Measurements from ENCODE around the gene GALNT17.
"Not testable (repeated sequence)": the region's sequence is repeated elsewhere in the genome, so short reads cannot be mapped to it uniquely, and the experiment has no call there.

Gene GALNT17

GRCh38 chr7:71731740-71732139 lies 599.8 kb downstream of the GALNT17 start:
- H3K27me3 Mint-ChIP-seq (ENCODE audit: low read depth), result peaks cover 28% of the 10 kb centered on the region
- no peak overlapping the region for H3K27ac Mint-ChIP-seq
- TF ChIP-seq, protein P1, sequence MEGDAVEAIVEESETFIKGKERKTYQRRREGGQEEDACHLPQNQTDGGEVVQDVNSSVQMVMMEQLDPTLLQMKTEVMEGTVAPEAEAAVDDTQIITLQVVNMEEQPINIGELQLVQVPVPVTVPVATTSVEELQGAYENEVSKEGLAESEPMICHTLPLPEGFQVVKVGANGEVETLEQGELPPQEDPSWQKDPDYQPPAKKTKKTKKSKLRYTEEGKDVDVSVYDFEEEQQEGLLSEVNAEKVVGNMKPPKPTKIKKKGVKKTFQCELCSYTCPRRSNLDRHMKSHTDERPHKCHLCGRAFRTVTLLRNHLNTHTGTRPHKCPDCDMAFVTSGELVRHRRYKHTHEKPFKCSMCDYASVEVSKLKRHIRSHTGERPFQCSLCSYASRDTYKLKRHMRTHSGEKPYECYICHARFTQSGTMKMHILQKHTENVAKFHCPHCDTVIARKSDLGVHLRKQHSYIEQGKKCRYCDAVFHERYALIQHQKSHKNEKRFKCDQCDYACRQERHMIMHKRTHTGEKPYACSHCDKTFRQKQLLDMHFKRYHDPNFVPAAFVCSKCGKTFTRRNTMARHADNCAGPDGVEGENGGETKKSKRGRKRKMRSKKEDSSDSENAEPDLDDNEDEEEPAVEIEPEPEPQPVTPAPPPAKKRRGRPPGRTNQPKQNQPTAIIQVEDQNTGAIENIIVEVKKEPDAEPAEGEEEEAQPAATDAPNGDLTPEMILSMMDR (IDR thresholded peaks at IDR 0.05; ENCODE audit: unreplicated experiment in 3 of 3), result no peak
- H3K4me1 Mint-ChIP-seq, result no peaks in the 10 kb centered on the region
- peaks cover 14% of the 10 kb centered on the region for H3K9me3 Mint-ChIP-seq
- no peak overlapping the region for H3K4me3 Mint-ChIP-seq
- H3K36me3 Mint-ChIP-seq (ENCODE audit: low read depth), result no peaks in the 10 kb centered on the region

GRCh38 chr7:71733107-71733870 lies 601.3 kb downstream of the GALNT17 start:
- H3K4me3 Mint-ChIP-seq, result peak overlapping the region in 1 of 3 experiments; percentile 23
- H3K9me3 Mint-ChIP-seq, result peaks cover 11% of the 10 kb centered on the region
- H3K36me3 Mint-ChIP-seq (ENCODE audit: low read depth), result no peaks in the 10 kb centered on the region
- TF ChIP-seq, protein P1 (IDR thresholded peaks at IDR 0.05; ENCODE audit: unreplicated experiment in 3 of 3), result peak; percentile 94 to 97 (median 95)
- no peak overlapping the region for H3K27ac Mint-ChIP-seq
- H3K27me3 Mint-ChIP-seq (ENCODE audit: low read depth), result peaks cover 21% of the 10 kb centered on the region
- H3K4me1 Mint-ChIP-seq, result no peaks in the 10 kb centered on the region

GRCh38 chr7:71735961-71736556 lies 604.1 kb downstream of the GALNT17 start:
- Mint-ChIP-seq H3K27ac (no peak overlapping the region), H3K4me3 (no peak overlapping the region), H3K9me3 (peaks cover 4% of the 10 kb centered on the region), H3K27me3 (ENCODE audit: low read depth) (peaks cover 27% of the 10 kb centered on the region), H3K36me3 (ENCODE audit: low read depth) (no peaks in the 10 kb centered on the region), H3K4me1 (peaks cover 4% of the 10 kb centered on the region)
- TF ChIP-seq, protein P1 (IDR thresholded peaks at IDR 0.05; ENCODE audit: unreplicated experiment in 3 of 3), result peak; percentile 85 to 88 (median 87)

DNA sequence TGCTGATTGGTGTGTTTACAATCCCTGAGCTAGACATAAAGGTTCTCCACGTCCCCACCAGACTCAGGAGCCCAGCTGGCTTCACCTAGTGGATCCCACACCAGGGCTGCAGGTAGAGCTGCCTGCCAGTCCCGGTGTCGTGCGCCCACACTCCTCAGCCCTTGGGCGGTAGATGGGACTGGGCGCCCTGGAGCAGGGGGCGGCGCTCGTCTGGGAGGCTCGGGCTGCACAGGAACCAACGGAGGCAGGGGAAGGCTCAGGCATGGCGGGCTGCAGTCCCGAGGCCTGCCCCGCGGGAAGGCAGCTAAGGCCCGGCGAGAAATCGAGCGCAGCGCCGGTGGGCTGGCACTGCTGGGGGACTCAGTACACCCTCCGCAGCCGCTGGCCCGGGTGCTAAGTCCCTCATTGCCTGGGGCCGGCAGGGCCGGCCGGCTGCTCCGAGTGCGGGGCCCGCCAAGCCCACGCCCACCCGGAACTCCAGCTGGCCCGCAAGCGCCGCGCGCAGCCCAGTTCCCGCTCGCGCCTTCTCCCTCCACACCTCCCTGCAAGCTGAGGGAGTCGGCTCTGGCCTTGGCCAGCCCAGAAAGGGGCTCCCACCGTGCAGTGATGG lies 606.1 kb downstream of the GALNT17 start:
- not testable (repeated sequence) for H3K9me3 Mint-ChIP-seq; H3K4me3 Mint-ChIP-seq; H3K4me1 Mint-ChIP-seq; H3K36me3 Mint-ChIP-seq (ENCODE audit: low read depth); H3K27ac Mint-ChIP-seq
- peaks cover 18% of the 10 kb centered on the region for H3K27me3 Mint-ChIP-seq (ENCODE audit: low read depth)

GRCh38 chr7:71739520-71740173 lies 607.7 kb downstream of the GALNT17 start:
- no peak overlapping the region for H3K4me3 Mint-ChIP-seq
- no peaks in the 10 kb centered on the region for H3K36me3 Mint-ChIP-seq (ENCODE audit: low read depth)
- H3K27ac Mint-ChIP-seq, result no peak overlapping the region
- H3K9me3 Mint-ChIP-seq, result no peaks in the 10 kb centered on the region
- TF ChIP-seq, protein P1 (IDR thresholded peaks at IDR 0.05; ENCODE audit: unreplicated experiment in 3 of 3), result no peak
- peaks cover 13% of the 10 kb centered on the region for H3K27me3 Mint-ChIP-seq (ENCODE audit: low read depth)
- peaks cover 4% of the 10 kb centered on the region for H3K4me1 Mint-ChIP-seq

DNA sequence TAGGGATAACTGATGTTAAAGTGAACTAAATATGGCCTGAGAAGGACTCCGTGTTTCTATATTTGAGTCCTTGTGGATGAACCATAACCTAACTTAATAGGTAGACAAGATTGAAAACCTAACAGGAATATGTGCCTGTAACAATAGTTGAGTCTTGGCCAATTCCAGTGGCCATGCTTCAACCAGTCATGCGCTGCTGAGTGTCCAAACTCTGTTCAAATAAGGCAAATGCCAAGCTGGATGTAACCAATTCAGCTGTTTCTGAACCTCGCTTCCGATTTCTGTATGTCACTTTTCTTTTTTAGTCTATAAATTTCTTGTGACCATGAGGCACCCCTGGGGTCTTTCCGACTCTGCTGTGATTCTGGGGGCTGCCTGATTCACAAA lies 608.2 kb downstream of the GALNT17 start:
- no peaks in the 10 kb centered on the region for H3K36me3 Mint-ChIP-seq (ENCODE audit: low read depth)
- H3K27me3 Mint-ChIP-seq (ENCODE audit: low read depth), result peaks cover 13% of the 10 kb centered on the region
- no peaks in the 10 kb centered on the region for H3K9me3 Mint-ChIP-seq
- peaks cover 4% of the 10 kb centered on the region for H3K4me1 Mint-ChIP-seq
- H3K4me3 Mint-ChIP-seq, result no peak overlapping the region
- H3K27ac Mint-ChIP-seq, result no peak overlapping the region
- TF ChIP-seq, protein P1 (IDR thresholded peaks at IDR 0.05; ENCODE audit: unreplicated experiment in 3 of 3), result no peak
